ENCODE measurements around the gene LAMA2. TPM values are rescaled to one million over a fixed set of nuclear protein-coding genes. Genes with fewer than 3 reads are reported as not detected.

The LAMA2 gene
- total RNA-seq, 4 donors from 2014 or later = 154 to 331 (median 241) TPM

GRCh38 chr6:129177801-129178200, 294.9 kb downstream of the LAMA2 start:
- no peak for TF ChIP-seq CTCF (IDR thresholded peaks at IDR 0.05; ENCODE audit: low read depth)

DNA sequence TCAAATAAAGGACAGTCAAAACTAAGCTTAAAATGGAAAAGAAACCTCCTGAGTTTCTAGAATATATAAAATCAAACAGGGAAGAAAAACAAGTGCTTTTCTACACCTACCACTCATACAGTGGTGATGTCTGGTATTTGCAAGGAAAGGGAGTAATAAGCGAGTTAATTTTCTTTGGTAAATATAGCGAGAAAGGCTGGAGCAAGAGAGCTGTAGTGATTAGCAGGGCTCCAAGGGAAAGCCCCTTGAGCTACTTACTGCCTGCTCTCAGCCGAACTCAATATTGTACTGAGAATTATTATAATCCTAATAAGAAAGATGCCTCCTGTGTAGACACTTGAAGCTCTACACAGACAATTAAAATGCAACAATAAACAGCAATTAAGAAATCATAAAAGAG, 296.3 kb downstream of the LAMA2 start:
- TF ChIP-seq CTCF (IDR thresholded peaks at IDR 0.05; ENCODE audit: low read depth) = no peak

DNA sequence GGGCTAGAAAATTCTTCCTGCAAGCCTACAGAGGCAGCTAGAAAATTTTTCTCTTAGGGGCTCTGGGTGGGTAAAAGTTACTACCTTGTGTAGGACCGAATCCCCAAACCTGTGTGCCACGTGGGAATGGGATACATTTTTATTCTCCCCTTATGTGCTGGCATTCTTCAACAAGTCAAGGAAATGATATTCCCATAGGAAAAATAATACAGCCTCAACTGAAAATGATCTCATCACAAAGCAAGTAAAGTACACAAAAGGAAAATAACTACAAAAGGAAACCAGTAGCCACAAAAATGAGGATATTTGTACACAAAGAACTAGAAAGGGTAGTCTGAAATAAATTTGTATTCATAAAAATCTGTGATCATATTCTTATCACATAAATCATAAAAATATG, 298.1 kb downstream of the LAMA2 start:
- no peak for TF ChIP-seq CTCF (IDR thresholded peaks at IDR 0.05; ENCODE audit: low read depth)

GRCh38 chr6:129183187-129183591, 300.3 kb downstream of the LAMA2 start:
- TF ChIP-seq CTCF (IDR thresholded peaks at IDR 0.05; ENCODE audit: low read depth) = no peak

DNA sequence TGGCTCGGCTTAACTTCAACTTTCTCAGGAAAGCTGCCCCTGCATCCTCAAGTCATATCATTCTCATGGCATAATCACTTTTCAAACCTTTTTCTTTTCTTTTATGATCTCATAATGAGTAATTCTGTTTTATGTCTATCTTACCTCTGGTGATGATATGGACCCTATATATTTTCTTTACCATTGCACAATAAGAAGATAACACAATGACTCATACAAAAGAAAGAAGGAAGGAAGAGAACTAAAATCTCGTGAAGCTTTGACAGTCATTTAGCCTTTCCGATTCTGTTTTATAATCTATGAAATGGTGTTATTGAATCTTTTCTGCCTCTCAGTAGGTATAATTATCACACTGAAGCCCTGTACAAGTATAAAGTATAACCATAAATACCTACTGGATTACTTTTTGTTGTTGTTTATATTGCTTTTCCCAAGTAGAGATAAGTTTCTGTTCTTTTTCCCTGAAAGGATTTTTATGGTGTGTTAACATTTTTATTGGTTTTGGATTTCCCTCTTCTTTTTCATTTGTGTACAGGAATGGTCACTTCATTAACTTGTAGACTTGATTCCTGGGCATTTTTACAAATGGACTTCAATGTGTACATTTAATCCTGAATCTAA, 300.9 kb downstream of the LAMA2 start:
- TF ChIP-seq CTCF (IDR thresholded peaks at IDR 0.05; ENCODE audit: low read depth) = no peak

DNA sequence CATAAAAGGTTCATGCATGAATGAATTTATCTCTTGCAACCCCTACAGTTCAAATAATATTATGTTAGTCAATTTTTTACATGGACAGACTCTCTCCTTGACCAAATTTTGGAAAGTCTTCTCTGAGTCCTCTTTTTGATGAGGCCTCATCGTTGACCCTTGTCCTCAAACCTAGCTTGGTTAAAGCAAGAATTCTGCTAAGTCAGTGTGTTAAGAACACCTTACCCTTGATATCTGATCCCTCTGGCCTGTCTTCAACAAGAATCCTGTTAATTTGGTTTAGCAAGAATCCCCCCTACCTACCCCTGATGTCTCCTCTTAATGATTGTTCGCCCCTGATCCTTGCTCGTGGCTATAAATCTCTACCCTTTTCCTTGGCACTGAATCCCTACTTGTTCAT, 301.4 kb downstream of the LAMA2 start:
- no peak for TF ChIP-seq CTCF (IDR thresholded peaks at IDR 0.05; ENCODE audit: low read depth)

- no peak for TF ChIP-seq CTCF (IDR thresholded peaks at IDR 0.05; ENCODE audit: low read depth)
Observed at GRCh38 chr6:129184808-129185366, 301.9 kb downstream of the LAMA2 start.

All from subcutaneous adipose tissue (tissue), 4 donors.